ENCODE measurements around the gene UVRAG. TPM values are rescaled to one million over a fixed set of nuclear protein-coding genes. Genes with fewer than 3 reads are reported as not detected.

The UVRAG gene
- total and polyA plus RNA-seq, 2 of the 13 experiments (the other 11 are each of a cell fraction or from before 2014, with no cell fraction given), result 9.7 to 17.3 TPM

GRCh38 chr11:75797792-75798191 lies 17.2 kb upstream of the UVRAG start:
- DNase-seq (ENCODE audit: low spot score) (no peak), FAIRE-seq (no peak), ATAC-seq (no peak)
- Histone ChIP-seq H3K9ac (ENCODE audit: insufficient read depth, low read depth, low read length) (no peak overlapping the region), H4K20me1 (ENCODE audit: insufficient read depth, low read length) (no peaks in the 10 kb centered on the region), H3K4me1 (ENCODE audit: insufficient read depth, low read length) (peaks cover 61% of the 10 kb centered on the region), H3K27me3 (ENCODE audit: control insufficient read depth in 1 of 2, insufficient read depth in 2 of 2, low read length in 2 of 2) (no peaks in the 10 kb centered on the region), H3K27ac (ENCODE audit: extremely low read length, insufficient read depth, low read length) (no peak overlapping the region), H3K36me3 (replicated peaks in 1 of 2; ENCODE audit: control insufficient read depth in 1 of 2, insufficient read depth in 2 of 2, low read length in 2 of 2) (peaks cover 12 to 59% of the 10 kb centered on the region in 2 experiments), H2AFZ (ENCODE audit: low read length) (no peak overlapping the region), H3K9me3 (ENCODE audit: low read length) (no peaks in the 10 kb centered on the region), H3K79me2 (ENCODE audit: insufficient read depth, low read length) (no peaks in the 10 kb centered on the region), H3K4me3 (replicated peaks in 1 of 3; ENCODE audit: insufficient read depth in 1 of 3, low read depth in 2 of 3, low read length in 3 of 3) (no peak overlapping the region), H3K4me2 (ENCODE audit: low read depth, low read length) (no peak overlapping the region)
- TF ChIP-seq TARDBP (CRISPR knock-in tag; IDR thresholded peaks at IDR 0.05) (no peak), RBAK (CRISPR knock-in tag; IDR thresholded peaks at IDR 0.05) (no peak), ZNF281 (CRISPR knock-in tag; IDR thresholded peaks at IDR 0.05; ENCODE audit: borderline replicate concordance) (0 out of 2 replicates have a peak, but pooled peaks have one; percentile 16), NR3C1 (CRISPR knock-in tag; IDR thresholded peaks at IDR 0.05) (no peak)
- ChIA-PET POLR2A (interaction anchor here (7.1 kb wide), 1 partner anchor 14 kb away, joined by 138 read pairs; no protein-coding TSS in a partner anchor), CTCF (ENCODE audit: low intra/inter-chr PET ratio, low total read pairs) (no interaction called here)
- BruUV-seq (replicated peaks), result no TSS peak
- intact Hi-C loops (cut with micrococcal nuclease; ENCODE audit: unreplicated experiment) (no loop called here), in situ Hi-C loops (cut with HindIII; ENCODE audit: extremely low pct_ligation_motif_present, low pct_unique_long_range_greater_than_20kb) (no loop called here)
- WGBS (ENCODE audit: low lambda C conversion rate), result 83% methylated on average over 1 of the region's 1 CpG

GRCh38 chr11:75800136-75800675 lies 14.8 kb upstream of the UVRAG start:
- in situ Hi-C loops (cut with HindIII; ENCODE audit: extremely low pct_ligation_motif_present, low pct_unique_long_range_greater_than_20kb) (no loop called here), intact Hi-C loops (cut with micrococcal nuclease; ENCODE audit: unreplicated experiment) (loop anchor here (5.0 kb wide), 2 partner anchors 33 to 517 kb away; partner anchors contain the start of gene DGAT2)
- H2AFZ ChIP-seq (ENCODE audit: low read length), result no peak overlapping the region
- no peak for FAIRE-seq
- no peak overlapping the region for H3K4me2 ChIP-seq (ENCODE audit: low read depth, low read length)
- no peak overlapping the region for H3K4me3 ChIP-seq (replicated peaks in 1 of 3; ENCODE audit: insufficient read depth in 1 of 3, low read depth in 2 of 3, low read length in 3 of 3)
- no peak overlapping the region for H3K9ac ChIP-seq (ENCODE audit: insufficient read depth, low read depth, low read length)
- H3K36me3 ChIP-seq (replicated peaks in 1 of 2; ENCODE audit: control insufficient read depth in 1 of 2, insufficient read depth in 2 of 2, low read length in 2 of 2), result peaks cover 12 to 51% of the 10 kb centered on the region in 2 experiments
- H3K27me3 ChIP-seq (ENCODE audit: control insufficient read depth in 1 of 2, insufficient read depth in 2 of 2, low read length in 2 of 2), result no peaks in the 10 kb centered on the region
- H4K20me1 ChIP-seq (ENCODE audit: insufficient read depth, low read length), result no peaks in the 10 kb centered on the region
- H3K4me1 ChIP-seq (ENCODE audit: insufficient read depth, low read length), result peaks cover 46% of the 10 kb centered on the region
- no peak for DNase-seq (ENCODE audit: low spot score)
- no peak for ATAC-seq
- H3K27ac ChIP-seq (ENCODE audit: extremely low read length, insufficient read depth, low read length), result no peak overlapping the region
- WGBS (ENCODE audit: low lambda C conversion rate), result 100% methylated on average over 6 of the region's 8 CpGs
- no TSS peak for BruUV-seq (replicated peaks)
- TF ChIP-seq ZNF629 (CRISPR knock-in tag; conservative IDR thresholded peaks at IDR 0.05) (0 out of 2 replicates have a peak, but pooled peaks have one; percentile 18), FOSL1 (CRISPR knock-in tag; IDR thresholded peaks at IDR 0.05; ENCODE audit: borderline replicate concordance) (no peak)
- ChIA-PET CTCF (ENCODE audit: low intra/inter-chr PET ratio, low total read pairs) (no interaction called here), POLR2A (interaction anchor here (2.4 to 4.2 kb wide), 2 partner anchors 9 to 17 kb away, joined by 5 to 23 read pairs; no protein-coding TSS in a partner anchor)
- no peaks in the 10 kb centered on the region for H3K79me2 ChIP-seq (ENCODE audit: insufficient read depth, low read length)
- no peaks in the 10 kb centered on the region for H3K9me3 ChIP-seq (ENCODE audit: low read length)

Measured in HepG2 (cell line).